ENCODE measurements around the gene CACNB4. TPM values are rescaled to one million over a fixed set of nuclear protein-coding genes. Genes with fewer than 3 reads are reported as not detected.

Gene CACNB4
- total RNA-seq, 1 donor from 2014 or later: 3.4 TPM

GRCh38 chr2:151809073-151809383, 289.8 kb downstream of the CACNB4 start:
- no peak for DNase-seq (ENCODE audit: extremely low spot score, unreplicated experiment)
- H3K9me3 Mint-ChIP-seq (ENCODE audit: unreplicated experiment): peaks cover 6% of the 10 kb centered on the region
- H3K27ac Mint-ChIP-seq (ENCODE audit: unreplicated experiment): no peak overlapping the region
- no peaks in the 10 kb centered on the region for H3K4me1 Mint-ChIP-seq (ENCODE audit: unreplicated experiment)
- peaks cover 30% of the 10 kb centered on the region for H3K36me3 Mint-ChIP-seq (ENCODE audit: unreplicated experiment)
- H3K27me3 Mint-ChIP-seq (ENCODE audit: unreplicated experiment): no peaks in the 10 kb centered on the region
- no peak for TF ChIP-seq CTCF (IDR thresholded peaks at IDR 0.05)
- no peak overlapping the region for H3K4me3 Mint-ChIP-seq (ENCODE audit: unreplicated experiment)

GRCh38 chr2:151808258-151809072, 290.4 kb downstream of the CACNB4 start:
- no peak for DNase-seq (ENCODE audit: extremely low spot score, unreplicated experiment)
- Mint-ChIP-seq H3K4me3 (ENCODE audit: unreplicated experiment) (no peak overlapping the region), H3K4me1 (ENCODE audit: unreplicated experiment) (no peaks in the 10 kb centered on the region), H3K27ac (ENCODE audit: unreplicated experiment) (no peak overlapping the region), H3K9me3 (ENCODE audit: unreplicated experiment) (peaks cover 6% of the 10 kb centered on the region), H3K27me3 (ENCODE audit: unreplicated experiment) (no peaks in the 10 kb centered on the region), H3K36me3 (ENCODE audit: unreplicated experiment) (peaks cover 28% of the 10 kb centered on the region)
- TF ChIP-seq CTCF (IDR thresholded peaks at IDR 0.05): peak; percentile 63

DNA sequence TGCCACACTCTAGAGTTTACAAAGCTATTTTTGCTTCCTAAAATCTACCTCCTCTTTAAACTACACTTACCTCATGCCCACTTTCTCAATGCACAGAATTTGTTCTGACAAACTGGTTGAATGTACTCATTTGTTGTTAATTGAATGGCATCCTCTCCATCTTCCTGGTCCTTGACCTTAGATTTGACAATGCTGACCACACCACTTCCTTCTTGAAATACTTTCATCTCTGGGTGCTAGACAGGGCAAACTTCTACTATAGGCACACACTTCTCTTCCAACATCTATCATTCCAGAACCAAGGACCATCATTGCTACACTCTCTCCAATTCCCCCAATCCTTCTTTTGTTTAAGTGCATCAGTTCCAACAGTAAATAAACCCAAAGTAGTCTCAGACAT, 292.9 kb downstream of the CACNB4 start:
- no peak for TF ChIP-seq CTCF (IDR thresholded peaks at IDR 0.05)
- Mint-ChIP-seq H3K27ac (ENCODE audit: unreplicated experiment) (no peak overlapping the region), H3K9me3 (ENCODE audit: unreplicated experiment) (no peaks in the 10 kb centered on the region), H3K27me3 (ENCODE audit: unreplicated experiment) (no peaks in the 10 kb centered on the region), H3K36me3 (ENCODE audit: unreplicated experiment) (peaks cover 28% of the 10 kb centered on the region), H3K4me1 (ENCODE audit: unreplicated experiment) (no peaks in the 10 kb centered on the region), H3K4me3 (ENCODE audit: unreplicated experiment) (no peak overlapping the region)
- no peak for DNase-seq (ENCODE audit: extremely low spot score, unreplicated experiment)

DNA sequence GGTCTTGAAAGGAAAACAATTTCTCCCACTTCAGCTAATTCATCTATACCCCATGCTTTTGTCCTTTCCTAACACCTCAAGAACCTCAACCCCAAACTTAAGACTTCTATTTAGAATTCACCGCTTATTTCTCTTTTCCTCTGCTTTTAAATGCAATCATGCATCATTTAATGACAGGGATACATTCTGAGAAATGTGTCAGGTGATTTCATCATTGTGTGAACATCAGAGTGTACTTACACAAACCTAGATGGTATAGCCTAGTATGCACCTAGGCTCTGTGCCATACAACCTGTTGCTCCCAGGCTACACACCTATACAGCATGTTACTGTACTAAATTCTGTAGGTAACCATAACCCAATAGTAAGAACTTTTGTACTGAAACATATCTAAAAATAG, 293.5 kb downstream of the CACNB4 start:
- Mint-ChIP-seq H3K36me3 (ENCODE audit: unreplicated experiment) (peaks cover 22% of the 10 kb centered on the region), H3K4me3 (ENCODE audit: unreplicated experiment) (no peak overlapping the region), H3K4me1 (ENCODE audit: unreplicated experiment) (no peaks in the 10 kb centered on the region), H3K27me3 (ENCODE audit: unreplicated experiment) (no peaks in the 10 kb centered on the region), H3K27ac (ENCODE audit: unreplicated experiment) (no peak overlapping the region), H3K9me3 (ENCODE audit: unreplicated experiment) (no peaks in the 10 kb centered on the region)
- DNase-seq (ENCODE audit: extremely low spot score, unreplicated experiment): no peak
- TF ChIP-seq CTCF (IDR thresholded peaks at IDR 0.05): no peak

GRCh38 chr2:151803811-151804210, 295.0 kb downstream of the CACNB4 start:
- no peak for DNase-seq (ENCODE audit: extremely low spot score, unreplicated experiment)
- peaks cover 18% of the 10 kb centered on the region for H3K36me3 Mint-ChIP-seq (ENCODE audit: unreplicated experiment)
- no peaks in the 10 kb centered on the region for H3K9me3 Mint-ChIP-seq (ENCODE audit: unreplicated experiment)
- no peak overlapping the region for H3K27ac Mint-ChIP-seq (ENCODE audit: unreplicated experiment)
- TF ChIP-seq CTCF (IDR thresholded peaks at IDR 0.05): no peak
- no peaks in the 10 kb centered on the region for H3K4me1 Mint-ChIP-seq (ENCODE audit: unreplicated experiment)
- H3K27me3 Mint-ChIP-seq (ENCODE audit: unreplicated experiment): no peaks in the 10 kb centered on the region
- H3K4me3 Mint-ChIP-seq (ENCODE audit: unreplicated experiment): no peak overlapping the region

Measured in osteocyte (in vitro differentiated cells).